Neutrophil (primary cell): ENCODE data around the gene CILP2.

Experiments
- H3K27ac ChIP-seq: fragments of 200-600 bp; sonication (generic); 2 replicates; pipeline ENCODE4 v1.5.1; 2016; ENCODE audit warnings: mild to moderate bottlenecking, moderate library complexity
- H3K27me3 ChIP-seq: fragments of 200-600 bp; sonication (generic); 2 replicates; pipeline ENCODE4 v1.6.0; 2016; ENCODE audit warnings: mild to moderate bottlenecking
- H3K36me3 ChIP-seq: fragments of 200-600 bp; sonication (generic); 2 replicates; pipeline ENCODE4 v1.5.1; 2017
- H3K4me1 ChIP-seq, 2 experiments: fragments of 200-600 bp in 1 of 2; sonication (generic) in 1 of 2; 1 replicate in 1 of 2; 2 replicates in 1 of 2; pipeline versions ENCODE4 v1.5.1 to v1.6.1; 2013 to 2016; ENCODE audit warnings: low read depth in 1 of 2, low read length in 1 of 2, mild to moderate bottlenecking in 1 of 2, moderate library complexity in 1 of 2; ENCODE audit not compliant: control insufficient read depth in 1 of 2, insufficient read depth in 1 of 2
- H3K4me3 ChIP-seq, 2 experiments: fragments of 200-600 bp in 1 of 2; sonication (generic) in 1 of 2; 1 replicate in 1 of 2; 2 replicates in 1 of 2; pipeline ENCODE4 v1.5.1; 2013 to 2016; ENCODE audit warnings: low read depth in 1 of 2, low read length in 1 of 2, mild to moderate bottlenecking in 1 of 2, moderate library complexity in 1 of 2
- H3K9me3 ChIP-seq: fragments of 200-600 bp; sonication (generic); 2 replicates; pipeline ENCODE4 v1.5.1; 2016
- CTCF ChIP-seq: fragments of 200-600 bp; sonication (generic); IDR thresholded peaks from 2 replicates; pipeline ENCODE4 v1.5.1; 2016; ENCODE audit warnings: antibody characterized with exemption

Gene CILP2

GRCh38 chr19:19543640-19544039 lies 5.6 kb downstream of the CILP2 start:
- Histone ChIP-seq H3K4me3 (no peak overlapping the region), H3K4me1 (peaks cover 33 to 39% of the 10 kb centered on the region in 2 experiments), H3K27me3 (peaks cover 27% of the 10 kb centered on the region), H3K27ac (no peak overlapping the region), H3K36me3 (no peaks in the 10 kb centered on the region), H3K9me3 (no peaks in the 10 kb centered on the region)
- TF ChIP-seq CTCF: no peak

GRCh38 chr19:19544257-19544953 lies 6.3 kb downstream of the CILP2 start:
- Histone ChIP-seq H3K27ac (no peak overlapping the region), H3K4me3 (no peak overlapping the region), H3K9me3 (no peaks in the 10 kb centered on the region), H3K27me3 (peaks cover 19% of the 10 kb centered on the region), H3K36me3 (no peaks in the 10 kb centered on the region), H3K4me1 (peaks cover 33 to 34% of the 10 kb centered on the region in 2 experiments)
- TF ChIP-seq CTCF: no peak

- Histone ChIP-seq H3K4me3 (no peak overlapping the region), H3K36me3 (no peaks in the 10 kb centered on the region), H3K27me3 (peaks cover 12% of the 10 kb centered on the region), H3K9me3 (no peaks in the 10 kb centered on the region), H3K27ac (no peak overlapping the region), H3K4me1 (peaks cover 30 to 32% of the 10 kb centered on the region in 2 experiments)
- no peak for TF ChIP-seq CTCF
These were observed 7.0 kb downstream of the CILP2 start for GRCh38 chr19:19544954-19545591.

GRCh38 chr19:19545707-19546106 lies 7.6 kb downstream of the CILP2 start:
- Histone ChIP-seq H3K4me3 (no peak overlapping the region), H3K9me3 (no peaks in the 10 kb centered on the region), H3K4me1 (peaks cover 26% of the 10 kb centered on the region in 2 experiments), H3K27me3 (peaks cover 6% of the 10 kb centered on the region), H3K36me3 (no peaks in the 10 kb centered on the region), H3K27ac (no peak overlapping the region)
- no peak for TF ChIP-seq CTCF

- Histone ChIP-seq H3K27ac (no peak overlapping the region), H3K9me3 (no peaks in the 10 kb centered on the region), H3K27me3 (no peaks in the 10 kb centered on the region), H3K36me3 (no peaks in the 10 kb centered on the region), H3K4me3 (no peak overlapping the region), H3K4me1 (peaks cover 15 to 16% of the 10 kb centered on the region in 2 experiments)
- no peak for TF ChIP-seq CTCF
These were observed 8.7 kb downstream of the CILP2 start for GRCh38 chr19:19546751-19547162.
